GM12801 (cell line): Measurements from ENCODE around the gene NMRAL1.

Experiments
- TF ChIP-seq, protein P1 (sequence below): IDR thresholded peaks from one replicate; pipeline ENCODE4 v1.5.1; 2011; ENCODE audit warnings: control low read depth; ENCODE audit not compliant: insufficient read length; ENCODE audit errors: extremely low read depth

Gene NMRAL1

GRCh38 chr16:4488499-4488967 lies 14.1 kb upstream of the NMRAL1 start:
- TF ChIP-seq, protein P1, sequence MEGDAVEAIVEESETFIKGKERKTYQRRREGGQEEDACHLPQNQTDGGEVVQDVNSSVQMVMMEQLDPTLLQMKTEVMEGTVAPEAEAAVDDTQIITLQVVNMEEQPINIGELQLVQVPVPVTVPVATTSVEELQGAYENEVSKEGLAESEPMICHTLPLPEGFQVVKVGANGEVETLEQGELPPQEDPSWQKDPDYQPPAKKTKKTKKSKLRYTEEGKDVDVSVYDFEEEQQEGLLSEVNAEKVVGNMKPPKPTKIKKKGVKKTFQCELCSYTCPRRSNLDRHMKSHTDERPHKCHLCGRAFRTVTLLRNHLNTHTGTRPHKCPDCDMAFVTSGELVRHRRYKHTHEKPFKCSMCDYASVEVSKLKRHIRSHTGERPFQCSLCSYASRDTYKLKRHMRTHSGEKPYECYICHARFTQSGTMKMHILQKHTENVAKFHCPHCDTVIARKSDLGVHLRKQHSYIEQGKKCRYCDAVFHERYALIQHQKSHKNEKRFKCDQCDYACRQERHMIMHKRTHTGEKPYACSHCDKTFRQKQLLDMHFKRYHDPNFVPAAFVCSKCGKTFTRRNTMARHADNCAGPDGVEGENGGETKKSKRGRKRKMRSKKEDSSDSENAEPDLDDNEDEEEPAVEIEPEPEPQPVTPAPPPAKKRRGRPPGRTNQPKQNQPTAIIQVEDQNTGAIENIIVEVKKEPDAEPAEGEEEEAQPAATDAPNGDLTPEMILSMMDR: no peak

- TF ChIP-seq, protein P1: no peak
These were observed 13.6 kb upstream of the NMRAL1 start for GRCh38 chr16:4487955-4488498.

DNA sequence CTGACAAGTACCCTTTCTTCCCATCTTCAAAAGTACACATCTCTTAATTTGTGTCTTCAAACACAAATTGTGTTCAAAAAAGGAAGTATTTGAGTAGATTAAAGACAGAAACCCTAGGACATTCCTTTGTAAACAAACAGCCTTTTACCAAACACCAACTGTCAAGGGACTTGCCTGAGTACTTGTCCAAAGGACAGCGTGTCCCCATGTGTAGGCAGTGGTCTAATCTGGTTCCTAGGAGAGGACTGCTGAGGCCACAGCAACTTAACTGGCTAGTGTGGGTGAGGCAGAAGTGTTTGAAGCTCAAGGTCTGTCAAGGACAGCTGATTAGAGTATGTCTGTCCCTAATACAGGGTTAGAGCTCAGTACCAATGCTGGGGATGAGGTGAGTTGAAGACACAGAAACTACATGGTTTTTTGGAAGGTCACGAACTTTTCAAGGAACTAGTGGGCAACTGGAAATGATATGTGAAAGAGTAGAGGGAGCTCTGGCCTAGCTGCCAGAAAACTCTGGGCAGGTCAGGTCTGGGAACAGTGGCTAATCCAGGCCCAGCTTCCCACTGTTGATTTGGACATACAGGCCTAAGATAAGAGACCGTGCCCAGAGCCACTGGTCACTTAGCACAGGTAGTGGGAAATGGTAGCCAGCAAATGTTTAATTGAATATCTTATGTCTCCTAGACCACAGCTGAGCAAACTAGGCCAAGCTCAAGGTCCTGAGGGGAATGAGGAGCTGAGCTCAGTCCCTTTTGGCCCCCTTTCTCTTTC lies 11.9 kb upstream of the NMRAL1 start:
- TF ChIP-seq, protein P1: no peak

GRCh38 chr16:4481963-4482362 lies 7.5 kb upstream of the NMRAL1 start:
- TF ChIP-seq, protein P1: no peak

- TF ChIP-seq, protein P1: no peak
These were observed 7.1 kb upstream of the NMRAL1 start for GRCh38 chr16:4481526-4481925.

GRCh38 chr16:4477966-4478365 lies 3.5 kb upstream of the NMRAL1 start:
- TF ChIP-seq, protein P1: no peak

DNA sequence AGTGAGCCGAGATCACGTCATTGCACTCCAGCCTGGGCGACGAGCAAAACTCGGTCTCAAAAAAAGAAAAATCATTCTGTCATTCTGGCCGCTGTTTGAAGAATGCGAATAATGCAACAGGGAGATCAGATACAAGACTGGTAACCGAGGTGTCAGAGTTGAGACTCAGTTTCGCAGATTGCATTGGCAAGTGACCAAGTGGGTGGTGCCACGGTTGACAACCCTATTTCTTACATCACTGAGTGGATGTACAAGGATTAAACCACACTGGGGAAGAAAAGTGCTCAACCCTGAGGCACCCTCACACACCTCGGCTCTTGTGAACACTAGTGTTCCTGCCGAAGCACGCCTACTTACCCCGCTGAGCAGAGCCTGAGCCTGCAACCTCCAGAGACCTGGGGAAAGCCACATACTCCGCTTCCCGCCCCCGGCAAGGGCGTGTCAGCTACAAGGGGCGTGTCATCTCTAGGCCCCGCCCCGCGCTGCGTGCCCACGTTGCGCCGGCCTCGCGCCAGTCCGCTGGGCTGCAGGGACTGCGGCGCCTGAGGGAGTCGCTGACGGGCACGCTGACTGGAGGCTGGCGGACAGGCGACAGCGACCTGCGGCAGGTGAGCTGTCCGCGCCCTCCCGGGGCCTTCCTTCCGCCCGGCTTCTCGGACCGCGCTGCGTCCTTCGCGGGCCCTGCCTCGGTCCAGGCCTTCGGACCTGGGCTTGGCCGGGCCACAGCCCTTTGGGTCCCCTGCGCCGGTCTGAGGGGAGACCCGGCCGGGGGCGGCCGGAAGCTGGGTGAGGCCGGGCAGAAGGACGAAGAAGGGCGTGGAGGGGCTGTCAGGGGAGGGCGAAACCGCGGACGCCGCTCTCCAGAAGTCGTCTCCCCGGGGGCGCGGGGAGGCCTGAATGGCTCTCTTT lies 1.7 kb upstream of the NMRAL1 start, which contains the start of gene HMOX2:
Gene HMOX2, plus strand, starts transcription at position 519 of the 909 bp plus-strand sequence. CDS start 29,127 bp downstream, outside the sequence.
- TF ChIP-seq, protein P1: no peak
